HG03457 (cell line): ENCODE measurements around the gene TMEM163.

Experiments
- ATAC-seq: cut with Tn5 transposase; IDR thresholded peaks from one replicate; pipeline ENCODE4 v1.9.1; 2021; ENCODE audit warnings: moderate number of reproducible peaks; ENCODE audit not compliant: unreplicated experiment

The TMEM163 gene

DNA sequence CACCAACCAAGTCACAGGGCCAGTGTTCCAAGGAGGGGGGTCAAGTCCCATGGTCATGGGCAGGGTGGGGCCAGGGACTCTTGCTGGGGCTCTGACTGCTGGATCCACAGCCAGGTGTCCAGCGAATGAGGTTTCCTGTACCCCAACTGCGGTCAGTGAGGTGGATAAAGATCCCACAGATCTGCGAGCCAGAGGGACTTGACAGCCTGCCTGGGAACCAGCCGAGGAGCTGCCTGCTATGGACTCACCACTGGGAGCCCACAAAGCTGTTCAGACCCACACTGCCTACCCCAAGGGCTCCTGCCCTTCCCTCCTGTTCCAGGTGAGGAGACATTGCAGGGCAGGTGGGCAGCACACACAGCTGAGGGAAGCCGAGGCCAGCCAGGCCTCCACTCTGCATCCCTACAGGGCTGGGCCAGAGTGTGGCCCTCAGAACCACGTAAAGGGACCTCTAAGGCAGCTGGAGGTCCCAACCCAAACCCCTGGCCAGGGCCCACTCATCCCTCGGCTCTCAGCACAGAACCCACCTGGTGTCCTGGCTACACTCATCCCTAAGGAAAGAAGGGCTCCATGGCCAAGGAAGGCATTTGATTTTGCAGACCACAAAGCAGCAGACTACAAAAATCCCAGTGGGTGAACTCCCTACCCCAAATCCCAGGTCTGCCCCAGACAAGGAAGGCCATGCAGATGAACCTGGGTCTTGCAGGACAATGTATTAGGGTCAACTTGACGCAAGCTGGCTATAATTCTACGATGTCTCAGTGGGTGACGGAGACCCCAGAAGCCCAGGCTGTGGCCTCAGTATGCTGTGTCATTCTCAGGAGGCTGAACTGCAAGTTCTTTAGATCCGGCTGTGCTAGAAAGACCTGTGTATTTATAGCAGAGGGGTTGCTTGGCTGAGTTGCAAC, 255.8 kb downstream of the TMEM163 start:
- ATAC-seq = no peak

DNA sequence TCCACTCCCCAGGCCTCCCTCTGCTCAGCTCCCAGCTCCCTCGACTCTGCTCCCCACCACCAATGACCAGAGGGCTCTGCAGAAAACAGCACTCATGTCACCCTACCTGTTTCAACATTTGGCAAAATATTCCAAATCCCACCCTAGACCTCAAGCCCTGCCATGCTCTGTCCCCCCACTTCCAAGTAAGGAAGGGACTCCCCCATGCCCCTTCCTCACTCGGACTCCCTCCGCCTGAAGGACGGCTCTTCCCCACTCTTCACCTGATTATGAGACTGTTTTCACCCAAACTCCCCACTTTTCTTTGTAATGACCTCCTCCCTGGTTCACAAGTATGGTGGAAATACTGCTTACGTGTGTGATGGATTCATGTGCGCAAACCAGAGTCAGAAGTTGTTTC, 256.5 kb downstream of the TMEM163 start:
- no peak for ATAC-seq

DNA sequence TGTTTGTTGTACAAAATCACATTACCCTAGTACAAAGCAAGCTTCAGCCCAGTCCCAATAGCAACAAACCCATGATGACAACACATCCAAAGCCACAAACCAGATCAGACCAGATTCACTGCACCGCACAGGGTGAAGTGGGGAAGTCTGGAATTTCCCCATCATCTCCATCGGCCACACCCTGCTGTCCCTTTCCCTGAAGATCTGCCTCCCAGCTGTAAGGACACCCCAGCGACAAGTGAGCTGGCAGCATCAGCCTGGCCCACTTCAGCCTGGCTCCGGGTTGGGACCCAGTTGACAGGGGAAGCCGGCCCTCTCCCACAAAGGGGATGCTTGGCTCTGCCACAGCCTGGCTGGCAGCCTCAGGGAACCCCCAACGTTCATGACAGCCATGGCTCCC, 257.3 kb downstream of the TMEM163 start:
- ATAC-seq = no peak

DNA sequence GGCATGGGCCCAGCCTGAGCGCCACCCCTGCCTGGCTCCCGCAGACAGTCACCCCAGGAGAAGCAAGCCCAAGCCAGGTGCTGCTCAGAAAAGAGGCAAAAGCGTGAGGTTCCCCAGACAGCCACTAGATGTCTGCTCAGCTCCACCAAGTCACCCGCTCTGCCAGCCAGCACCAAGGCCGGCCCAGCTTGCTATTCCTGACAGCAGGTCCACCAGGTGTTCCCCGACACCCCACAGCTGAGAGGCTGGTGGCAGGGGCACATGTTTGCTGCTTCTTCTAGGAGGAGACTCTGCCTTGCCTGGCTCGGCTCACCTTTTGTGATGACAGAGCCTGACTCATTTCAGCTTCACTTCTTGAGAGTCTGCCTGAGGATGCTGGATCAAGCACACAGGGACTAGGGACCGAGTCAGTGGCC, 258.2 kb downstream of the TMEM163 start:
- no peak for ATAC-seq

DNA sequence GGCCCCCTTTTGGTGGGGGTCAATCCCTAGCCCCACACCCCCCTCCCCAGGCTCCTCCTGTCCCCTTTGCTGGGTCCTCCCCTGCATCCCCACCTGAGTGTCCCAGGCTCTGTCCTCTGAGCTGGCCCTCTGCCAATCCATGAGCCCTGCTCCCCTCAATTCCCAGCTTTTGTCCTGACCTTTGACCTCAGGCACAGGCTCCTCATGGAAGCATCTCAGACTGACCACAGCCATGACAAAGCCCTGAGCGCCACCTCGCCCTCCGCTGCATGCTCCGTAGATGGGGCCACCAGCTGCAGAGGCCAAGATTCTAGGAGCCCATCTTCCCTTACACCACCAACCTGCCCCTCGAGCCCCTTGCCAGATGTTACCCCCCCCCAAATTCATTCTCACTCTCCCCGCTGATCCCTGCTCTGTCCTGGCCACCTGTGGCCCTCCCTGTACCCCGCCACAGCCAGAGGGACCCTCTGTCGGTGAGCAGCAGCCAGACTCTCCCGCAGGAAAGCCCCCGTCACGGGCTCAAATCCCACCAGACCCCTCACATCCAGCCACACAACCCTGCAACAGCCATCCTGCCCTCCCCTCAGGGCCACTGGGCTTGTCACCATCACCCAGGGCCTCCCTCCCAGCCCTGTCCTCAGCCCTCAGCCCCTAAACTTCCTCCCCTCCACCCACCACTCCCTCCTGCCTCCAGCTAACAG, 258.9 kb downstream of the TMEM163 start:
- no peak for ATAC-seq

DNA sequence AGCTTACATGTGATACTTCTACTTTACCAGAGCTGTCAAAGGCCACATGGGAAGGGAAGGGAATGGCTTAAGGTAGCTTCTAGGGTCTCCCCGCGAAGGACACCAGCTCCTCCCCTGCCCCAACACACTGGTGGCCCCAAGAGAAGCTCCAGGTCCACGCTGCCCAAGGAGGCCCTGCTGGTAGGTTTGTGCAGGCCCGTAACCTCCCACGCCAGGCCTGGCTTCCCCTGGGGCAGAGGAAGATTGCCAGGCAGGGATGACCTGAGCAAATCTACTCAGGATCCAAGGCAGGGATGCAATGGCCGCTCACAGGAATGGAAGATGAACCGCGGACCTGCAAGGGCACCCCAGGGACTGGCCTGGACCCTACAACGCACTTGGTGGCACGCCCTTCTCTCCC, 259.9 kb downstream of the TMEM163 start:
- no peak for ATAC-seq

DNA sequence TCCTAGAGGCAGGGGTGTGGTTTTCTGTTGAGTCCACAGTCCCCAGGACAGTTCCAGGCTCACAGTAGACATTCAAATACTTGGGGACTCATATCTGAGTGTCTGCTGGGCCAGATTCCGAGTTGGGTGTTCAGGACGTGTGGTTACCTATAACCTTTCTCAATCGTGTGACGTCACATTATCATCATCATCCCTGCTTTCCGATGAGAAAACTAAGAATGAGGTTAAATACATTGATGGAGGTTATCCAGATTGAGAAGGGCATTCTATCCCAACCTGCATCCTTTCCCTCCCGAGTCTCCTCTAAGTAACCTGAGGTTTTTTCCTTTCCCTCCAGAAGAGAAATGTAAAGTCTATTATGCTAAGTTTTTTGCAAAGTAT, 260.3 kb downstream of the TMEM163 start:
- ATAC-seq = no peak

DNA sequence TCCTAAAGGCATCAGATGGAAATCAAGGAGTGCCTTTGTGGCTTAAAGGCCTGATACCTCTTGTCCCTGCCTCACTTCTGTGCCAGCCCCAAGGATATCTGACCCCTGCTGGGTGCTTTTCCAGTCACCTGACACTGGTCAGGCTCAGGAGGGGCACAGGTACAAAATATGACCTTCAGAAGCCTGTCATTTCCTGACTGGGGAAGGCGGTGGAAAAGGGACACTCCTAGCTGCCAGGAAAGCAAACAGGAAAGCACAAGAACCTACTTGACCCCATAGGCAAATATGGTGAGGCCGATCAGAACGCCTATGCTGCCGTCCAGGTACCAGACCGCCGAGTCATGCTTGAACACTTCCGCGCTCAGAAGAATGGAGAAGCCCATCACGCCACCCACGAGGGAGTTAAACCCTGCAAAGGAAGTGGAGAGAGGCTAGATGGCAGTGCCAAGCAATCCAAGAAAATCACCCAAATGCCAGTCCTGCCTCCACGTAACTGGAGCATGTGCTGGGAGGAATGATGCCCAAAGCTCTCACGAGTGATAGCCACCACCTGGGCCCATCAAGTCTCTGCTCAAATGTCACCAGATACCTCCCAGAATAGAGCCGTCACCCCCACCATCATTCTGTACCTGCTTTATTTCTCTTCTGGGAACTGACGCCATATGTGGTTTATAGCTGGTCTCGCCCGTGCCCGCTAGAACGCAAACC, 260.9 kb downstream of the TMEM163 start:
- no peak for ATAC-seq

DNA sequence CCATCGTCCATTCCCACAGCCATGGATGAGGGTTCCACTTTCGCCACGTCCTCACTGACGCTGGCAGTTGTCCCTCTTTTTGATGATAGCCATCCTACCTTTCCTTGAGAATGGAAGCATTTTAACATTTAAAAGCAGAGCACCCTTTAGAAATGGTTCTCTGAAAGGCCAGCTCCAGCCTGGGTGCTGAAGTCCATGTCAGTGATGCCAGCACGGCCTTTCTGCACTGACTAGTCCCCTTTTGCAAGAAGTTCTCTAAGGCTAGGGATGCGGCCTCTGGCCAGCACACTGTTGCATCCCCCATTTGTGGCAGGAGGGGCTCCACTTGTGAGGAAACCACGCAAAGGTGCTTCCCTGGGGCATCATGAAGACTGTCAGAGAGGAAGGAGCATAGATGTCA, 261.4 kb downstream of the TMEM163 start:
- ATAC-seq = no peak

DNA sequence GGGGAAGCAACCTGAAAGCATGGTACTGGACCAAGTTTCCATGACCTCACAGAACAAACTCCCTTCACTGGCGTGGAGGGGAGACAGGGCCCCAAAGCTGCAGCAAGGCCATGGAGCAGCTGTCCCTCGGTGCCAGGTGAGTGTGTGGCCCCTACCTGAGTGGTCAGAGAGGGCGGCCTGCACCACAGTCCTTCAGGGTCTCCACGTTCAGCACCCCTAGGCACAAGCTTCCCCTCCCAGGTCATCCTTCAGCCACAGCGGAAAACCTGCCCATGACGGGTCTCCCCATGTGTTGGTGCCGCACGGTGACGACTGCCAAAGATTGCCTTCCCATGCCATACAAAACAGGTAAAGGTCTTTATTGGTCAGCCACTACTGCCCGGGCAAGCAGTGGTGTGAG, 263.4 kb downstream of the TMEM163 start:
- ATAC-seq = no peak

DNA sequence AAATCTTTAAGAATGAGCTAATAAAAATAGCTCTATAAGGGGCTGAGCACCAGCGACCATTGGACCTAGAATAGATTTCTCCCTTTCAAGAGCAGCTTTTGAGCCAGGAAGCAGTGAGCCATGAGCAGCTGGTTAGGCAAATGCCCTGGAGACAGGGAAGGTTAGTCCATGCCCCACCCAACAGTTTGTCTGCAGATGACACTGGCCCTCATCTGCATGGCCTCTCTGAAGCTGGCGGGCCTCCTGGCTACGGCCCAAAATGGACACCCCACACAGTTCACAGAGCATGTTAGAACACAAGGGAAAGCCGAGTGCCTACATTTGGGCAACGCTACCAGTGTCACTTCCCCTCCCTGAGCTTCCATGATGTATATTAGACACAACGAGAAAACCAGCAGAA, 263.9 kb downstream of the TMEM163 start:
- ATAC-seq = no peak

DNA sequence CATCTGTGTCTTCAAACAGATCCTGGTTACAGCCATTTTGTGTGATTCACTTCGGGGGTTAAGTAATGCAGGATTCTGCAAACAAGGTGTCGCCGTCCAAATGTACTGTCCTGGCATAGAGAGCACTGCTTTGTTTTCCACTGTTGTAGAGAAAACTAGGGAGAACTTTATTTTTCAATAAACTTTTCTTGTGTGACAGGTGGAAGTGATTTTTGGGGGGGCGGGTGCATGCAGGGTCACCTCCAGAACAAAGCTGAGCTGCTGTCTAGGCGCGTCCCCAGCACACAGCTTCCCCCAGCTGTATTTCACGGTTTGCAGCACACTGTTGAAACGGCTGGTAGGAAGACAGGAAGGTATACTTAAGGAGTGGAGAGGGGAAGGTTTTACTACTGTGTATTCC, 264.4 kb downstream of the TMEM163 start:
- ATAC-seq = no peak

DNA sequence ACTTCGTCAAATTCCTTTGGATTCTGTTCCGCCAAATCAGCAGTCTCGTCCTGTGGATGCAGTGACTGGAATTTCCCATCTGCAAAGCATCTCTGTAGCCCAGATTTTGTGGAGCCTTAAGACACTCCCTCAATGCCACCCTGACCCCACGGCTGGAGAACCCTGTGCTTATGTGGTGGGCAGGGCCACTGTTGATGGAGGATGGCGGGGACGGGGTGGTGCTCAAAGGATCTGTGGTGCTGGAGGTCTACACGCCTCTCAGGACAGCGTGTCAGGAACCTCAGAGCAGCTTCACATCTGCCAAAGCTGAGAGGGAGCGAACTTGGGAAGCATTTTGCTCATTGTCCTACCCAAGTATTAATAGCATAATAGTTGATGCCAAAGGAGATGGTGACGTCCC, 264.8 kb downstream of the TMEM163 start:
- ATAC-seq = no peak

DNA sequence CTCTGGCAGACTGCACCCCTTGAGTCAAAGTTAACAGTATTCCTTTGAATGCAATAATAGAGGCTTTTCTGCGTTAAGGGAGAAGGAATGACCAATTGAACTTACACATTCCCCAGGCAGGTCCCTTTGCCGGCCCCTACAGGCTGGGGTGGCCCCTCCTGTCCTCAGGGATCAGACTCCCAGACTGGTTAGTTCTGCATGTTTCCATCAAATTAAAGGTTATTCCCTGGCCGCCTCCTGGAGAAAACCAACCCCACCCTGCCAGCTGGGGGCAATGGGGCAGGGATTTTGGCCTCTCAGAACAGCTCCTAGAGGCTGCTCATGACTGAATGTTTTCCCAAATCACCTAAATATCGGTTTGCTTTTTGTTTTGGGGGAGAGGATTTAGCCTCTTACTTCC, 265.3 kb downstream of the TMEM163 start:
- ATAC-seq = no peak

DNA sequence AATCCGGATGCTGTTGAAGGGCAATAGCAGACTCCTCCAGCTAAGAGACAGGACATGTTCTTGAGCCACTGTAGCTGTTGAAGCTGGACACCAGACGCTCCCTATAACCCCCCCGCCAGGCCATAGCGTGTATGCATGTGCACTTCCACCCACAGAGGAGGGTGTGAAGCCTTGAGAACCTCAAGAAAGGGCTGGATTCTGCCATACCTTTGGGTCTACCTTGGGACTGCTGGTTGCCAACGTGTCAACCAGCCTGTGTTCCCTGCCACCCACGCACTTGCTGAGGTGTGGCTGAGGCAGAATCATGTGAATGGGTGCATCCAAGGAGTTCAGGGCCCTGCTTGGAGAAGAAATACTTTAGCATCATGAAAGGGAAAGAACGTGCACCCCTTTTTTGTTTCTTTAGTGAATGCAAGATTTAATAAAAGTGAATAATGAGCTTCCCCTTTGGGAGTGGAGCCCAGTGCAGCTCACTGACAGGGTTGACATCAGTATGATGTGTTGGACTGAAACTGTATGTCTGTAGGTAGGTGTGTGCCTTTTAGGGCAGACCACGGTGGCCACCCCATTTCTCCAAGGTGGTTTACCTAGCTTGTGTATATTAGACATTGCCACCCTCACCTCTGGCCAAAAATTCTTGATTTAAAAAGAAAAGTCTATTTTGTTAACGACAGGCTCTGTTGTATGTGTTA, 266.6 kb downstream of the TMEM163 start:
- no peak for ATAC-seq

DNA sequence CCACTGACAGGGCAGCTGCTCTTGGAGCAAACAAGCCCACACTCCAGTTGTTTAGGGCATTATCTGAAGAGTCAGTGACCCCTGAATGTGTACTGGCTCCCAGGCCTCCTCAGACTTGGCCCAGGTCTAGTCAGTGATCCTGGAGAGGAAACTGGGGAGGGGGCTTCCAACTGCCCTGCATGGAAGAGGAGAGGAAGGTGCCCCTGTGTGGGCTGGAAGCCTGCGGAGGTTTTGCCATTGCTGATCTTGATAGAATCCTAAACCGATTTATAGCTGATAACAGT, 267.5 kb downstream of the TMEM163 start:
- no peak for ATAC-seq

DNA sequence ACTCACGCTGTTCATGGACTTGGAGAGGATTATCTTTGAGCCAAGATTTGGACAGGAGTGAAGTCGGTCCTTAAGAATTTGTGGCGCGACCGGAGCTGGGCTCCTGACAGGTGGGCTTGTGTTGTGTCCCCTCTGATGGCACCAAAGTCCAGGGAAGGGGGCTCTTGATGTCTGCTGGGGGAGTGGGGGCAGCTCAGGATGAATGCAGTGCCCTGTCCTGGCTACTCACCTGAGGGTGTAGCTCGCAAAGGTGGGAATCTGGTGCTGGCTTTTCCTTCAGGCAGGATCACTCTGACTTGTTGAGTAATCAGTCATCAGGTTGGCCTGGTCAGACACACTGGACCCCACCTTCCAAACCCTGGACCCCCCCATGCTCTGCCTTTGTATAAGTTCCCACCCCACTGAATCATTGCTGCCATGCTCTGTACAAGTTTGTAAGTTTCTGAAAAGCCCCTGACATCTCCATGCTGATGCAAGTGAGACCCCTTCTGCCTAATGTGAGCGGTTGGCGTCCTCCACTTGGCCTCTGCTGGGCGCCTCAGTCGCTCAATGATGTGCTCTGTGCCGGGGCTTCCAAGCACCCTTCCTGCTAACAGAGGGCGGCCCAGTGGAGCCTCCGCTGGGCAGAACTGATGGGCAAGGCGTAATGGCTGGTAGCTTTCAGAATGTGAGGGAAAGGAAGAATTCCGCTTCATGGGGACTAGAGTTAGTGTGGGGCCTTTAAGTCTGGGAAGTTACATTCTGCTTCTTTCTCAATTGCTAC, 268.9 kb downstream of the TMEM163 start:
- no peak for ATAC-seq

DNA sequence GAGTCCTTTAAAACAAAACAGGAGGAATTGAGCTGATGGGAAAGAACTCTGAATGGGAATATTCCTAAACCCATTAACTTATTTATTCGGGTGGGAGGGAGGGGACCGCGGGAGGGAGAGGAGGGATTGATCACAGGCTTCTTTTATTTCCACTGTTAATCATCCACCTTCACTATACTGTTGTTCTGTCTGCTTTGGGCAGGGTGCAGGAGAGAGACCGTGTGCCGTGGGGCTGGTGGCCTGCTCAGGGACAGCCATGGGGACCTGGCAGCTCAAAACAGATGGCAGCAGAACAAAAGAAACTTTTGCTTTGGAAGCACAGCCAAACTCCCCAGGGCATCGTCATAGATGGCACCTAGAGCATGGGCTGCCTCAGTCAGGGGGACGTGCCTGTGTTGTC, 269.6 kb downstream of the TMEM163 start:
- no peak for ATAC-seq

DNA sequence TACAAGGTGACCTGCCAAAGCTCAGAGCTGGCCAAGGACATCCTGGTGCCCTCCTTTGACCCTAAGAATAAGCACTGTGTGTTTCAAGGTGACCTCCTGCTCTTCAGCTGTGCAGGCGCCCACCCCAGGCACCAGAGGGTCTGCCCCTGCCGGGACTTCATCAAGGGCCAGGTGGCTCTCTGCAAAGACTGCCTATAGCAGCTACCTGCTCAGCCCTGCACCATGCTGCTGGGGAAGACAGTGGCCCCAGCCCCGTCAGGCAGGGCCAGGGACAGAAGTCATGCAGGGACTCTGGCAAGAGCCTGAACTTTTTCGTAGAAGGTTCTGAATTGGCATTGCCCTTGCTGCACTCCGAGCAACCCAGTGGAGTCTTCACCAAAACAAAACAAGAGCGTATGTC, 270.1 kb downstream of the TMEM163 start:
- no peak for ATAC-seq

DNA sequence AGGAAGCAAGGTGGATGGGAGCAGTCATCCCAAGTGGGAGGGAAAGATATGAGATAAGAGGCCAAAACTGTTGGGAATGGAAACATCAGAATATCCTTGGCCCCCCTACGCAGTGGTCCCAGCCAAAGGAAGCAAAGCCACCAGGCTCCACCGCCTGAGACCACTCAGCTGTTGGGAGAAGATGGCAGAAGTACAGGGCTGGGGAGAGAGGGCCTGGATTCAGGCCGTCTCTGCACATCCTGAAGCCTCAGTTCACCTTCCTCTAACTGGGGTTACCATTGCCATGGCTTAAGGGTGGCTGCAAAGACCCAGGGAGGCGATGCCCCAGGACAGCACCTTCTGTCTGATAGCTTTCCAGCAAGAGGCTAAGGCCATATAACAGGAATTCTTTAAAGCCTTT, 271.1 kb downstream of the TMEM163 start:
- ATAC-seq = no peak
